A204.1 (cell line): Measurements from ENCODE around the gene ALOX5AP.
"Not testable (repeated sequence)": the region's sequence is repeated elsewhere in the genome, so short reads cannot be mapped to it uniquely, and the experiment has no call there.

Experiments used
- FAIRE-seq: peaks from 2 replicates; lab custom pipeline; 2012; peaks lifted over from hg19 to GRCh38; lab: Jason Lieb, UNC

Gene ALOX5AP

GRCh38 chr13:30737511-30738337 is 2.4 kb downstream of the ALOX5AP start:
- no peak for FAIRE-seq

DNA sequence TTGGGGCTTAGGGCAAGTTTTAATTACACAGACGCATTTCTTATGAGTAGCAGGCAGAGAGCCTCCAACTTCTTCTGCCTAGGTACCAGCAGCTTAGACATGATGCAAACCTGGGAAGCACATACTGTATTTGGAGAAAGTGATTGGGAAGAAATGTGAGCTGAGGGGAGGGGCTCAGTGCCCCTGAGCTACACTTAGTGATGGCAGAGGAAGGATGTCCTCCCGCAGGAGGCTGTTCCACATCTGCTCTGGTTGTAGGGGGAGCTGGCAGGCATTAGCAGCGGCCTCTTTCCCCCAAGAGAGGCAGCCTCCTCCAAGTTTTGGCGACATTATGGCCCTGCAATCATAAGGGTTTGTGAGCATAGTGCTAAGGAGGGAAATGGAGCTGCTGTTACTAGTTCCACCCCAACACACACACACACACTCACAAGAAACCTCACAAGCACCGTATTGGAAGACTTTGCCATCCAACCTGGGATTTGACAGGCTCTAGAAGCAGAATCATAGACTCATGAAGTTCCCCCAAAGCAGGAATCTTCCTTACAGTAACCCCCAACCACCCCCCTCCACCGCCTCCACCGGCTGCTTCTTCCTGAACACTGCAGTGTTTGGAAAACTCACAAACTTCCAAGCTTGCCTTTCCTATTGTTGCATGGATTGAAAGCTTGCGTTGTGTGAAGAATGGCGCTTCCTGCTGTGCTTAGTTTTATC is 3.3 kb downstream of the ALOX5AP start:
- no peak for FAIRE-seq

- no peak for FAIRE-seq
Measured at GRCh38 chr13:30739237-30739528, 3.8 kb downstream of the ALOX5AP start.

DNA sequence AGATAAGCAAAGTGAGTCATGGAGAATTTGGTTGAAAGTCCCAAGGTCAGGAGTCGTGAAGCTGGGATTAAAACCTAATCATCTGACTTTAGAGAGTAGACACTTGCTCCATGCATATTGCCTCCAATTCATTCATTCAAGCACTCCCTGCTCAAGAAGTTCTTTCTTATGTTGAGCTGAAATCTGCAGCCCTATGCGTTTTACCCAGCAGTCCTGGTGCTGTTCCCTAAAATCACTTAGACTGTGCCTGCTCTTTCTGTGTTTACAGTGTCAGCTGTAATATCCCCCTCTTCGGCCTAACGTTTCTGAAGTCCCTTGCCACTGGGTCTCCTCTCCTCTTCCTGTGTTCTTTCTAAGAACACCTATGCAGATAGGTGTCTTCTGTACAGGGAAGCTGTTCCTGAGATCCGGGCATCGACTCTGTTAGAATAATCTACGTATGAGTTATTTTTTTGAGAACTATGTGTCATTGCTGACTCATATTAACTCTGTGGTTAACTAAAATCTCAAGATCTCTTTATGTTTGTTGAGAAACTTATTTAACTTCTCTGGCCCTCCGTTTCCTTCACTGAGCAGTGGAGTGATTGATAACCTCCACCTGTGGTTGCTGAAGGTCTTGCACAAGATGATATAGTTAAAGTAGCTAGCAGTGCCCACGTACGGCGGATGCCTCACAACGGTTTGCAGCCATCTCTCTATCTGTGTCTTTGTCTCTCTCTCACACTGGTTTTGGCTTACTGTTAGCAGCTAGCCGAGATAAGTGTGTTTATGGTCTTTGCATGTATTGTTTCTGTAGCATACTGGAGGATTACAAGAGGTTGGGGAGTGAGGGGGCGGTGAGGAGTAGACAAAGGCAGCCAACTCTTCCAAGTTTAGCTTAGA is 4.7 kb downstream of the ALOX5AP start:
- FAIRE-seq = no peak

- FAIRE-seq = no peak
Measured at GRCh38 chr13:30742901-30743300, 7.6 kb downstream of the ALOX5AP start.

GRCh38 chr13:30743319-30744055 is 8.1 kb downstream of the ALOX5AP start:
- no peak for FAIRE-seq

DNA sequence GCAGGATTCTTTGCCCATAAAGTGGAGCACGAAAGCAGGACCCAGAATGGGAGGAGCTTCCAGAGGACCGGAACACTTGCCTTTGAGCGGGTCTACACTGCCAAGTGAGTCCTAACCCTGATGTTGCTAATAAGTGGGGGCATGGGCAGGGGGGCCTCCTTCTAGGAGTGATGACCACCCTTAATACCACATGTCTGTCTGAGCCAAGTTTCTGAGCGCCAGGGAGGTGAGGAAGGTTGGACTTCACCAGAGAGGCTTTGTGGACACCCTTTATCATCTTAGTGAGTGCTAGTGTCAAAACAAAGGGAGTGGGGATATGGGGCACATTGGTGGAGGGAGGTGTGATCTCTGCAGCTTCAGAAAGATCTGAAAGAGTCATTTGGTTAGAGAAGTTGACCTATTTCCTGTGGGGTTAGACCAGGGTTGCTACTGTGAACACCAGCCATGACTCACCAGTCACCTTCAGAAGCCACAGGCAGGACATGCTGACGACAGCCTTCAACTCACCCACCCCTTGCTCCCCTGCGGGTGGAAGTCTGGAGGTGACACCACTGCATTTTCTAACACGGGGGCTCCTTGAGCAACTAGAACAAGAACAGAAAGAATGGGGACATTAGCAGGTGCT is 8.8 kb downstream of the ALOX5AP start:
- no peak for FAIRE-seq

GRCh38 chr13:30744681-30745077 is 9.3 kb downstream of the ALOX5AP start:
- no peak for FAIRE-seq

DNA sequence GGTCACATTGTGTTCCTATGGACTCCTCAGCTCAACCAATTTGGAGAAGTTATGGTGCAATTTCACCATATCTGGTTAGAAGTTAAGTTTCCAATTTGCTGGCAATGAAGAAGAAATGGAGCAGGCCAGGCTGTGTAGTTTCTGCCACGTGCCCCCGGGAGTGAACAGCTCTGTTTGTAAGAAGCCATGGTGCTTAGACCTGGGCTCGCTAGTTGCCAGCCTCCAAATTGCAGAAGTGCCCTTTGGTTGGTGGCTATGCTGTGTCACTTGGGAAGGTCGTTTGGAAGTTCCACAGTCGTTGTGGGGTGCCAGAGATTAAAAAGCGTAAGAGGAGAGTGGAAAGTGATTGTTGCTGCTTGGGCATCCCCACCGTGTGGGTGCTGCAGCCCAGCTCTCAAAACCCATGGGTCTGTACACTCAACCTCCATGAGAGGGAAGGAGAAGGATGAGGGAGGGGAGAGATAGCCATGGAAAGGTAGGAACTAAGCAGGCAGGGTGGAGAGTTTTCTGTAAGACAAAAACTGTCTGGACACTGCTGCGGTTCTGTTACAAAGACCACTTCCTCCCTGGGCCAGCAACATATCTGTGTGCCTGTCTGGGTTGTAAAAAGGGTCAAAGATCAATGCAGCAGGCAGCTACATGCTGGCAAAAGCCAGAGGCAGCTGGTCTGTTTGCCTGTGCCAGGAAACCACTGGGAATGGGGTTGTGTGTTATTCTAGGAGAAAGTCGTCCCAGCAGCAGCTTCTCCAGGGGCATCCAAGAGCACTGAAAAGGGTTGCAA is 10.8 kb downstream of the ALOX5AP start:
- FAIRE-seq = no peak

- FAIRE-seq = no peak
Measured at GRCh38 chr13:30746791-30747190, 11.4 kb downstream of the ALOX5AP start.

DNA sequence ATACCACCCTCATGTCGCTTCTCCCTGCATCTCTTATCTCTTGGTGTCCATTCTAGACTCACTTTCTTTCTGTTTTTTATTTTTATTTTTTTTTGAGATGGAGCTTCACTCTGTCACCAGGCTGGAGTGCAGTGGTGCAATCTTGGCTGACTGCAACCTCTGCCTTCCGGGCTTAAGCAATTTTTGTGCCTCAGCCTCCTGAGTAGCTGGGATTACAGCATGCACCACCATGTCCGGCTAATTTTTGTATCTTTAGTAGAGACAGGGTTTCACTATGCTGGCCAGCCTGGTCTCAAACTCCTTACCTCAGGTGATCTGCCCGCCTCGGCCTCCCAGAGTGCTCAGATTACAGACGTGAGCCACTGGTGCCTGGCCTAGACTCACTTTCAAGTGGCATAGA is 12.5 kb downstream of the ALOX5AP start:
- not testable (repeated sequence) for FAIRE-seq

DNA sequence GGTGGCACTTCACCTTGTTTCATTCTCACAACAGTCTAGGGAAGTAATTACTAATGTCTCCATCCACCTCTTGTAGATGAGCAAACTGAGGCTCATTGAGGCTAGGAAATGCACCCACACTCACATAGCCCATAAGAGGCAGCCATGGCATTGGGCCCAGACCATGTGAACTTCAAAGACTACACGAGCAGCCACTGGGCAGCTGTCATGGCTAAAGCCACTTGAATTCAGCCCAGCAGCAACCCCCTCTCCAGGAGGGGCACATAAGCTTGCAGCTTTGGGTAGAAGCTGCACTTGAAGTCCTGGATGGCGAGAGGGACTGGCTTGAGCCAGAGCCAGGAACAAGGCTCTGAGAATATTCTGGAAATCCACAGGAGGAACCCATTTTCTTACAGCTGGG is 13.4 kb downstream of the ALOX5AP start:
- no peak for FAIRE-seq

DNA sequence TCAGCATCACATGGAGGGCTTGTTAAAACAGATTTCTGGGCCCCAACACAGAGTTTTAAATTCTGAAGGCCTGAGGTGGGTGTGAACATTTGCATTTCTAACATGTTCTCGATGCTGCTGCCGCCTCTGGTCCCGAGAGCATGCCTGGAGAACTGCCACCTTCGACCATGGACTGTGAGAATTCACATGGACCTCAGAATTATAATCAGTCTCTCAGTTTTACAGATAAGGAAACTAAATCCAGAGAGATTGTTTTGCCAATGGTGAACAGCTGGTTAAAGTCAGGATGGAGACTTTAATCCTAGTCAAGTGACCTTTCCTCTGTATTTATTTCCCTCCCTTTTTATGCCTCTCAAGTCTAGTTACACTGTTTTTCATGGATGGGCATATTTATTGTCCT is 14.7 kb downstream of the ALOX5AP start:
- no peak for FAIRE-seq

DNA sequence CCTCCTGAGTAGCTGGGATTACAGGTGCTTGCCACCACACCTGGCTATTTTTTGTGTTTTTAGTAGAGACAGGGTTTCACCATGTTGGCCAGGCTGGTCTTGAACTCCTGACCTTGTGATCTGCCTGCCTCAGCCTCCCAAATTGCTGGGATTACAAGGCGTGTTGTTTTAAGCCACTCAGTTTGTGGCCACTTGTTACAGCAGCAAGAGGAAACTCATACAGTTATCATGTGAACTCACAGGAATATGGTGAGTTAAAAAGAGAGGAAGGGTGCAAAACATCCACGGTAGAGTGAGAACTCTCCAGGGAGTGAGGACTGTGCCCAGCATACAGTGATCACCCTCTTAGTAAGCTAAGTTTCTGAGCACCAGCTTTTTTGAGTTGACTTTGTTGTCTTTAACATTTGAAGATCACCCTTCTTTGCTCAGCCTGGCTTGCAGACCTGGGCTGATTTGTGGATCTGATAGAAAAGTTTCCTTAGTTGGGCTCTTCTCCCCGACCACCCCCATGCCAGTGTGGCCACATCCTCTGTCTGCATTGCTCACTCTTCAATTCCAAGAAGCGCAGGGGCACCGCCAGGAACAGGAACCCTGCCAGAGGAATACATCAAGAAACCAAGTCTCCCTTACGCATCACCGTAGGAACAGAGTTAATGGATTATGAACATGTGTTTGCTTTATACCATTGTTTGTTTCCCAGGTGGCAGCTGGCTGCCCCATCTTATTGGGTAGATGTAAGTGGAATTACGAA is 16.0 kb downstream of the ALOX5AP start:
- no peak for FAIRE-seq

DNA sequence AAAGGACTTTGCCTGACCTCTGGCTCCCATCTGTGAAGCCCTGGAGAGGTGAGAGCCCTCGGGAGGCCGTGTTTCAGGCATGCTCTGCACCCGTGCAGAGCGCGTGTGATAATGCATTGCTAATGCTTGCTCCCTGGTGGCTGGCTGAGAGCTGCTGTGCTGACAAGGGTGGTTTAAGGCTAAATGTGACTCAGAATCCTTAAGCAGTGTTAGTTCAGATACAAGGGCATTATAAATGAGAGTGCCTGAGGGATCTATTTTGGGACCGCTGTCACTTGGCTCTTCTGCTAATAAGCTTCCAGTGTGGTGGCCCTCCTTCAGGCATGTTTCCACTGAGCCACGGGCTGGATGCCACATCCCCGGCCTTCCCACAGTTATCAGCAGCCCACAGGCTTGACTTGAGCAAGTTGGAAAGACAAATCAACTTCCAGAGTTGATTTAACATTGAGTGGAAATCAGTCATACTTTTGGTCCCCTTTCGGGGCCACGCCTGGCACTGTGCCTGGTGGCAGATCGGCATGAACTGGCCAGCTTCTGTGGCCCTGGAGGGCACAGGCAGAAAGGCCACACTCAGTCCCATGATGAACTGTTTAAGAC is 17.0 kb downstream of the ALOX5AP start:
- FAIRE-seq = no peak

GRCh38 chr13:30753030-30753616 is 17.8 kb downstream of the ALOX5AP start:
- no peak for FAIRE-seq

GRCh38 chr13:30755678-30756077 is 20.3 kb downstream of the ALOX5AP start:
- FAIRE-seq = no peak

GRCh38 chr13:30757026-30757742 is 21.8 kb downstream of the ALOX5AP start:
- no peak for FAIRE-seq

DNA sequence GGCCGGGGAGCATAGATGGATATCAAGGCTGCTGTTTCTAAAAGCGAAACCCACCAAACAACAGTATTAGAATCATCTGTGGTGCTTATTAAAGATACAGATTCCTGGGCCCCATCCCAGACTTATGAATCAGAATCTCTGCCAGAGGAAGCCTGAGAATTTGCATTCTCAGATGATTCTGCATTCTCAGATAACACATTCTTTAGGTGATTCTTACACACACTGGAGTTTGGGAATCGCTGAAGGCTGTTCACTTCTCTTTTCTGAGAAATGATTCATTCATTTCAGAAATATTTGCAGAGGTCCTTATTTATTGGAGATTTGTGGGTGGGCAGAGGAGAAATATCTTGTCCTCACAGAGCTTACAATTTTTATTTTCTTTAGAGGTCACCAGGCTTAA is 24.4 kb downstream of the ALOX5AP start:
- FAIRE-seq = no peak
